ENCODE measurements around the gene TRPM4. TPM values are rescaled to one million over a fixed set of nuclear protein-coding genes. Genes with fewer than 3 reads are reported as not detected.
A peak's percentile ranks its signal among the peaks of the same experiment; 100 is the strongest.
"Not testable (repeated sequence)": the region's sequence is repeated elsewhere in the genome, so short reads cannot be mapped to it uniquely, and the experiment has no call there.

TRPM4 gene
- total RNA-seq, 1 donor from 2014 or later, result 18.6 TPM

DNA sequence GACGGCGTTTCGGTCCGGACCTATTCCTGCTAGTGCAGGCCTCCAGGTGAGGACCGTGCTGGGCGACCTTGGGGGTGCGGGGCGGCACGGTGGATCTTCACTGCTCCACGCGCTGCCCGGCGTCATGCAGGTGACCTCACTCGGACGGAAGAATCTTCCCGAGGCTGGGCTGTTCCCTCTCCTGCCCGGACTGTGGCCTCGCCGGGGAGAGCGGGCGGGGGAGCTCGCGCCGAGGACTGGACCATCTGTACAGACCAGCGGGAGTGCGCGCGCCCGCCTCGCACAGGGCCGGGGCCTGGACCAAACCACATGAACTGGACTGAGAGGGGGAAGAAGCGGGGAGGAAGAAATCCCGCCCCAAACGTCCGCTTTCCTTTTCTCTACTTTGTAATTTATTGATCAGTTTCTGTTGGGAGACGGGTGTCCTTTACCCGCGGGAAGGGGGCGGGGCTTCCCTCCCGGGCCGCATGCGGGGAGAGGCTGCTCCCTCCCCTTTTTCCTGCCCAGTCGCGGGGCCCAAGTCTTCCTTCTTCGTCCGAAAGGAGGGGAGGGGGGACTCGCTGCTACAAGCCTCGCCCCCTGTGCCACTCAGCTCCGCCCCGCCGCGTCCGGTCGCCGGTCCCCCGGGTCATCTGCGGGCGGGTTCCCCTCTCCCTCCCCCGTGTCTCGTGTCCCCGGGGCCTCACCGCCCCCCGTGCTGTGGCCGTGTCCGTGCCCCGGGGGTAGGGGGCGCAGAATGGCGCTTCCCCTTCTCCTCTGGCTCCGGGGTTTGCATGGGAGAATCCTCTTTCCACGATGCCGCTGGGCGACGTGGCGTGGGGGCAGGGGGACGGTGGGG lies 7.3 kb upstream of the TRPM4 start:
- peak; percentile 91 for DNase-seq (ENCODE audit: low read depth)

- DNase-seq (ENCODE audit: low read depth), result no peak
Measured at GRCh38 chr19:49150944-49151243, 6.7 kb upstream of the TRPM4 start.

GRCh38 chr19:49151267-49152118 lies 6.1 kb upstream of the TRPM4 start:
- DNase-seq (ENCODE audit: low read depth), result peak; percentile 59

GRCh38 chr19:49152119-49152550 lies 5.5 kb upstream of the TRPM4 start:
- no peak for DNase-seq (ENCODE audit: low read depth)

- no peak for DNase-seq (ENCODE audit: low read depth)
Measured at GRCh38 chr19:49153167-49153809, 4.3 kb upstream of the TRPM4 start.

DNA sequence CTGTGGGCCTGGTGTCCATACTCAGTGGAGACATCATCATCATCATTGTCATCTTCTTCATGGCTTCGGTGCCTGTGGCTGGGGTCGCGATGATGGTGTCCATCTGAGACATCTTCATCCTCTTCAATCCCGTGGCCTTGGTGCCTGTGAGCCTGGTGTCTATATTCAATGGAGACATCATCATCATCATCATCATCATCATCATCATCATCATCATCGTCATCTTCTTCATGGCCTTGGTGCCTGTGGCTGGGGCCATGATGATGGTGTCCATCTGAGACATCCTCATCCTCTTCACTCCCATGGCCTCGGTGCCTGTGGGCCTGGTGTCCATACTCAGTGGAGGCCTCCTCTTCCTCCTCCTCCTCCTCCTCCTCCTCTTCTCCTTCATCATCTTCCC lies 3.3 kb upstream of the TRPM4 start:
- DNase-seq (ENCODE audit: low read depth), result no peak

- peak; percentile 87 for DNase-seq (ENCODE audit: low read depth)
Measured at GRCh38 chr19:49155005-49155819, 2.4 kb upstream of the TRPM4 start, which contains the start of gene HRC. Gene HRC, minus strand, starts transcription at chr19:49155396. Its CDS starts 159 bp downstream, at chr19:49155237.

DNA sequence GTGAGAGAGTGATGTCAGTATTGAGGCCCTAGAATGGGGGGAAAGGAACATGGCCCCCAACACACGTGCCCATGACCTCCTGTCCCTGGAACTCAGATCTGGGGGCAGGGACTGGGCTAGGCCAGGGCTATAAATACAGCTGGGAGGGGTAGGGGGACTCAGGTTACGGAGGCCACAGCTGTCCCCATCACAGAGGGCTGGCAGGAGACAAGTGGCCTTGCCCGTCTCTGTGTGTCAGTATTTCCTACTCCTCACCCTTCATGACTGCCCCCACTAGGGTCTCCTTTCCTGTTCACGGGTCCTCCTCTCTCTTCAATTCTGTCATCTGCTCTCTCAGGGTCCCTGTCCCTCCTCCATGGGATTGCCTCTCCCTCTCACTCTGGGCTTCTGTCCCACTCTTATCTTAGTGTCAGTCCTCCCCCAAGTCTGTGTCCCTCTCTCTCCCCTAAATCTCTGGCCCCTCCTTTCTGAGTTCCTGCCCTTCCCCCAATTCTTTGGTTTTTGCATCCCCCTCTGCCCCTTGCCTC lies 1.7 kb upstream of the TRPM4 start:
- DNase-seq (ENCODE audit: low read depth), result peak; percentile 97

- DNase-seq (ENCODE audit: low read depth), result no peak
Measured at GRCh38 chr19:49160450-49161189, 3.0 kb downstream of the TRPM4 start.

DNA sequence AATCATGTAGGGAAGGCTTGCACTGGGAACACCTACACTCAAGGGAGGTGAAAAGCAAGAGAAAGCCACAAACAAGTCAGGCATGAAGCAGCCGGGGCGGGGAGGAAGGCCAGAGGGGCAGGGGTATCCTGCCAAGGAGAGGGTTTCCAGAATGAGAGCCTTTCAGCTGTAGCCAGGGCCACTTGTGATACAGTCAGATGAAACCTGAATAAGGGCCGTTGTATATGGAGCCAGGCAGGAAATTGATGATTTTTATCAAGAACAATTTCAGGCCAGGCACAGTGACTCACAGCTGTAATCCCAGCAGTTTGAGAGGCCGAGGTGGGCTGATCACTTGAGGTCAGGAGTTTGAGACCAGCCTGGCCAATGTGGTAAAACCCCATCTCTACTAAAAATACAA lies 4.4 kb downstream of the TRPM4 start:
- DNase-seq (ENCODE audit: low read depth), result no peak

GRCh38 chr19:49165111-49165750 lies 7.6 kb downstream of the TRPM4 start:
- peak; percentile 48 for DNase-seq (ENCODE audit: low read depth)

- DNase-seq (ENCODE audit: low read depth), result no peak
Measured at GRCh38 chr19:49165865-49166301, 8.3 kb downstream of the TRPM4 start.

DNA sequence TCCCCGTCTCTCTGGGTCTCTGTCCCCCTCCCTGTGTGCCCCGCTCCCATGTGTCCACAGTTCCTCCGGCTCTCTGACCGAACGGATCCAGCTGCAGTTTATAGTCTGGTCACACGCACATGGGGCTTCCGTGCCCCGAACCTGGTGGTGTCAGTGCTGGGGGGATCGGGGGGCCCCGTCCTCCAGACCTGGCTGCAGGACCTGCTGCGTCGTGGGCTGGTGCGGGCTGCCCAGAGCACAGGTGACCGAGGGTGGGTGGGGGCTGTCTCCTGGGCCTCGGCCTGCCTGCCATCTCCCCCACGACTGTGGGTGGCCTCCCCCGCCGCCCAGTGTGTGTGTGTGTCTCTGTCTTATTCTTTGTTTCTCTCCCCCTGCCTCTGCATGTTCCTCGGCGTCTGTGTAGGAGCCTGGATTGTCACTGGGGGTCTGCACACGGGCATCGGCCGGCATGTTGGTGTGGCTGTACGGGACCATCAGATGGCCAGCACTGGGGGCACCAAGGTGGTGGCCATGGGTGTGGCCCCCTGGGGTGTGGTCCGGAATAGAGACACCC lies 10.3 kb downstream of the TRPM4 start:
- DNase-seq (ENCODE audit: low read depth), result no peak

DNA sequence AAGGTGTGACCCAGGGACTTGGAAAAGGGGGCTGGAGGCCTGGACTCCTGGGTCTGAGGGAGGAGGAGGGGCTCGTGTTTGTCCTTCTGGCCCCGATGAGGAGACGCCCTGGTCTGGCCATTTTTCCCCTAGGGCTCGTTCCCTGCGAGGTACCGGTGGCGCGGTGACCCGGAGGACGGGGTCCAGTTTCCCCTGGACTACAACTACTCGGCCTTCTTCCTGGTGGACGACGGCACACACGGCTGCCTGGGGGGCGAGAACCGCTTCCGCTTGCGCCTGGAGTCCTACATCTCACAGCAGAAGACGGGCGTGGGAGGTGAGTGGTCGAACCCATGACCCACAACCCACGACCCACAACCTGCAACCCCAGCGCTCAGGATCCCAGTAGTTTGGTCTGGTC lies 10.8 kb downstream of the TRPM4 start:
- no peak for DNase-seq (ENCODE audit: low read depth)

DNA sequence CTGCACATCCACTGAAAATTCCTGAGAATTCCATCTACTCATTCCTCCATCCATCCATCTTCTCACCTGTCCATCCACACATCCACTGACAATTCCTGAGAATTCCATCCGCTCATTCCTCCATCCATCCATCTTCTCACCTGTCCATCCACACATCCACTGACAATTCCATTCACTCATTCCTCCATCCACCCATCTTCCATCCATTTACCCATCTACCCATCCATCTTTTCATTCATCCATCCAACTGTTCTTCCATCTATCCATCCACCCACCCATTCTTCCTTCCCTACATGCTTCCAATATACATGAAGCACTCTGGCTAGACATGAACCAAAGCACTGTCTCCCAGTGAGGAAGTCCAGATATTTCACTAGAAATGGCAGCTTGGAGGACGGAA lies 15.6 kb downstream of the TRPM4 start:
- no peak for DNase-seq (ENCODE audit: low read depth)

- DNase-seq (ENCODE audit: low read depth), result no peak
Measured at GRCh38 chr19:49180659-49181058, 23.1 kb downstream of the TRPM4 start.

DNA sequence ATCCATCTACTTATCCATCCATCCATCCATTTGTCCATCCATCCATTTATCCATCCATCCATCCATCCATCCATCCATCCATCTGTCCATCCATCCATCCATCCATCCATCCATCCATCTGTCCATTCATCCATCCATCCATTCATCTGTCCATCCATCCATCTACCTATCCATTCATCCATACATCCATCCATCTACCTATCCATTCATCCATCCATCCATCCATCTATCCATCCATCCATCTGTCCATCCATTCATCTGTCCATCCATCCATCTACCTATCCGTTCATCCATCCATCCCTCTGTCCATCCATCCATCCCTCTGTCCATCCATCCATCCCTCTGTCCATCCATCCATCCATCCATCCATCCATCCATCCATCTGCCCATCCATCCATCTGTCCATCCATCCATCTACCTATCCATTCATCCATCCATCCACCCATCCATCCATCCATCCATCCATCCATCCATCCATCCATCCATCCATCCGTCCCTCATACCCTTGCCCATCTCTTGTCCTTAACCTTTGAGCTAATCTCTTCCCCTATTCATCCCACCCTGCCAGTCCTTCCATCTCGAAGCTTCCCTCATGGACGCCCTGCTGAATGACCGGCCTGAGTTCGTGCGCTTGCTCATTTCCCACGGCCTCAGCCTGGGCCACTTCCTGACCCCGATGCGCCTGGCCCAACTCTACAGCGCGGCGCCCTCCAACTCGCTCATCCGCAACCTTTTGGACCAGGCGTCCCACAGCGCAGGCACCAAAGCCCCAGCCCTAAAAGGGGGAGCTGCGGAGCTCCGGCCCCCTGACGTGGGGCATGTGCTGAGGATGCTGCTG lies 24.6 kb downstream of the TRPM4 start:
- not testable (repeated sequence) for DNase-seq (ENCODE audit: low read depth)

DNA sequence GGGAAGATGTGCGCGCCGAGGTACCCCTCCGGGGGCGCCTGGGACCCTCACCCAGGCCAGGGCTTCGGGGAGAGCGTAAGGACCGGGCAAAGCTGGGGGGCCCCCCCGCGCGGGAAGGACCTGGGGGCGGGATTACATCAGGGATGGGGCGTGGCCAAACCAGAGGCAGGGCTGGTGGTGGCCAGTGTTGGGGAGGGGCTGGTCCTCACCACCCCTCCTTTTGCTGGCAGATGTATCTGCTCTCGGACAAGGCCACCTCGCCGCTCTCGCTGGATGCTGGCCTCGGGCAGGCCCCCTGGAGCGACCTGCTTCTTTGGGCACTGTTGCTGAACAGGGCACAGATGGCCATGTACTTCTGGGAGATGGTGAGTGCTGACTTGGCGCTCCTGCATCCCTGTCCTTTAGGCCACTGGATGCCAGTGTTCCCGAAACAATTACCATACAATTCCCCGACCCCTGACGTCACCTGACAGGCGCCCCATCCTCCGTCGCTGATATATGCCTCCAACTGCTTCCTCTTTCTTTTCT lies 25.3 kb downstream of the TRPM4 start:
- no peak for DNase-seq (ENCODE audit: low read depth)

All from myocyte (in vitro differentiated cells).